Measurements from ENCODE around the gene CDK2AP2. TPM values are rescaled to one million over a fixed set of nuclear protein-coding genes. Genes with fewer than 3 reads are reported as not detected.
A peak's percentile ranks its signal among the peaks of the same experiment; 100 is the strongest.

CDK2AP2 gene
- total and polyA plus RNA-seq, 9 of the 15 experiments (the other 6 are each of a cell fraction or from before 2014, with no cell fraction given) = 4.4 to 47.4 (median 21.7) TPM

- Histone ChIP-seq H3K4me2 (ENCODE audit: insufficient read depth, low read length) (no peak overlapping the region), H3K9me1 (ENCODE audit: control insufficient read depth, insufficient read depth, low read length) (no peaks in the 10 kb centered on the region), H3K27me3 (ENCODE audit: control insufficient read depth in 2 of 2, insufficient read depth in 2 of 2, low read length in 2 of 2) (no peaks in the 10 kb centered on the region), H2AFZ (ENCODE audit: low read depth, low read length) (no peak overlapping the region), H3K27ac (ENCODE audit: extremely low read depth, low read depth, low read length) (no peak overlapping the region), H4K20me1 (replicated peaks; ENCODE audit: control insufficient read depth, insufficient read depth, low read length) (no peaks in the 10 kb centered on the region), H3K79me2 (ENCODE audit: control insufficient read depth, insufficient read depth, low read length) (0 out of 3 replicates have a peak, but pooled peaks cover 1% of the 10 kb centered on the region), H3K36me3 (ENCODE audit: control insufficient read depth, insufficient read depth, low read length) (peaks cover 93% of the 10 kb centered on the region; the same call in 2 of the 3 replicates), H3K9ac (ENCODE audit: insufficient read depth in 1 of 2, low read depth in 2 of 2, low read length in 2 of 2) (peak overlapping the region in 1 of 2 experiments; percentile 86; a peak in 2 of 4 replicates), H3K4me1 (replicated peaks in 1 of 2; ENCODE audit: control insufficient read depth in 2 of 2, insufficient read depth in 2 of 2, low read length in 2 of 2) (peaks cover 0 to 79% of the 10 kb centered on the region in 2 experiments; a peak in 2 of 5 replicates), H3K4me3 (no peak overlapping the region), H3K9me3 (replicated peaks; ENCODE audit: control insufficient read depth, insufficient read depth, low read depth, low read length) (no peaks in the 10 kb centered on the region)
- ChIA-PET CTCF (ENCODE audit: low intra/inter-chr PET ratio) (no interaction called here), POLR2A (interaction anchor here (0.6 to 1.2 kb wide), 4 partner anchors 8 to 593 kb away, joined by 3 to 5 read pairs (median 4); partner anchors contain the start of gene AIP)
- ATAC-seq (peak; percentile 78), FAIRE-seq (no peak), DNase-seq (ENCODE audit: extremely low read depth in 1 of 4, low spot score in 3 of 4) (peak; percentile 41 to 69 (median 56))
- in situ Hi-C loops (cut with MboI) = no loop called here
- BruUV-seq (replicated peaks) = no TSS peak
- intact Hi-C loops (cut with micrococcal nuclease) = no loop called here
- 79% methylated on average over 21 of the region's 46 CpGs for WGBS (ENCODE audit: insufficient coverage, low coverage, missing lambda C conversion rate)
- TF ChIP-seq PKNOX1 (IDR thresholded peaks at IDR 0.05) (peak; percentile 81), ZNF311 (CRISPR knock-in tag; IDR thresholded peaks at IDR 0.05) (no peak), MBD2 (IDR thresholded peaks at IDR 0.05; ENCODE audit: borderline replicate concordance, low read depth) (no peak), GTF2F1 (IDR thresholded peaks at IDR 0.05; ENCODE audit: low read depth, low read length) (no peak), HDAC2 (IDR thresholded peaks at IDR 0.05) (no peak), TAL1 (IDR thresholded peaks at IDR 0.05) (no peak), MYNN (IDR thresholded peaks at IDR 0.05) (no peak), MYNN (CRISPR knock-in tag; IDR thresholded peaks at IDR 0.05) (no peak), FOXP1 (CRISPR knock-in tag; IDR thresholded peaks at IDR 0.05) (no peak), ZSCAN32 (CRISPR knock-in tag; IDR thresholded peaks at IDR 0.05) (no peak), WHSC1 (IDR thresholded peaks at IDR 0.05; ENCODE audit: low read length) (no peak), CREM (IDR thresholded peaks at IDR 0.05; ENCODE audit: low read depth) (no peak), POLR2G (IDR thresholded peaks at IDR 0.05; ENCODE audit: low read depth, low read length) (peak; percentile 55; the same call in 1 of the 2 replicates), KAT7 (CRISPR knock-in tag; IDR thresholded peaks at IDR 0.05; ENCODE audit: borderline replicate concordance) (no peak), ZNF76 (CRISPR knock-in tag; IDR thresholded peaks at IDR 0.05; ENCODE audit: borderline replicate concordance) (no peak), LARP7 (IDR thresholded peaks at IDR 0.05) (no peak), E2F6 (IDR thresholded peaks at IDR 0.05; ENCODE audit: borderline replicate concordance in 1 of 2, extremely low read depth in 1 of 2, insufficient read depth in 1 of 2, insufficient read length in 1 of 2, low read depth in 1 of 2, low read length in 1 of 2, poor library complexity in 1 of 2, severe bottlenecking in 1 of 2) (no peak), NFIC (IDR thresholded peaks at IDR 0.05) (peak; percentile 24; the same call in 1 of the 2 replicates), SP1 (CRISPR knock-in tag; IDR thresholded peaks at IDR 0.05) (0 out of 2 replicates have a peak, but pooled peaks have one; percentile 26), GTF2E2 (tag; IDR thresholded peaks at IDR 0.05) (no peak), HOXB6 (CRISPR knock-in tag; IDR thresholded peaks at IDR 0.05; ENCODE audit: borderline replicate concordance) (no peak)
- TF ChIP-seq, protein P1, sequence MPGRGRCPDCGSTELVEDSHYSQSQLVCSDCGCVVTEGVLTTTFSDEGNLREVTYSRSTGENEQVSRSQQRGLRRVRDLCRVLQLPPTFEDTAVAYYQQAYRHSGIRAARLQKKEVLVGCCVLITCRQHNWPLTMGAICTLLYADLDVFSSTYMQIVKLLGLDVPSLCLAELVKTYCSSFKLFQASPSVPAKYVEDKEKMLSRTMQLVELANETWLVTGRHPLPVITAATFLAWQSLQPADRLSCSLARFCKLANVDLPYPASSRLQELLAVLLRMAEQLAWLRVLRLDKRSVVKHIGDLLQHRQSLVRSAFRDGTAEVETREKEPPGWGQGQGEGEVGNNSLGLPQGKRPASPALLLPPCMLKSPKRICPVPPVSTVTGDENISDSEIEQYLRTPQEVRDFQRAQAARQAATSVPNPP (IDR thresholded peaks at IDR 0.05; ENCODE audit: borderline replicate concordance, insufficient read depth, insufficient read length) = no peak
Observed at GRCh38 chr11:67492801-67493547, 15.0 kb downstream of the CDK2AP2 start.
